ENCODE data around the gene CTH.

Gene CTH

GRCh38 chr1:70400335-70400734, 10.7 kb upstream of the CTH start:
- H3K36me3 ChIP-seq (ENCODE audit: control insufficient read depth, insufficient read depth, low read length) = no peaks in the 10 kb centered on the region
- no peak overlapping the region for H3K4me3 ChIP-seq (replicated peaks; ENCODE audit: low read depth, low read length)
- H3K27me3 ChIP-seq (replicated peaks; ENCODE audit: control insufficient read depth, insufficient read depth, low read length) = no peaks in the 10 kb centered on the region
- DNase-seq (ENCODE audit: extremely low read depth, insufficient read length) = no peak
- TF ChIP-seq, protein P1, sequence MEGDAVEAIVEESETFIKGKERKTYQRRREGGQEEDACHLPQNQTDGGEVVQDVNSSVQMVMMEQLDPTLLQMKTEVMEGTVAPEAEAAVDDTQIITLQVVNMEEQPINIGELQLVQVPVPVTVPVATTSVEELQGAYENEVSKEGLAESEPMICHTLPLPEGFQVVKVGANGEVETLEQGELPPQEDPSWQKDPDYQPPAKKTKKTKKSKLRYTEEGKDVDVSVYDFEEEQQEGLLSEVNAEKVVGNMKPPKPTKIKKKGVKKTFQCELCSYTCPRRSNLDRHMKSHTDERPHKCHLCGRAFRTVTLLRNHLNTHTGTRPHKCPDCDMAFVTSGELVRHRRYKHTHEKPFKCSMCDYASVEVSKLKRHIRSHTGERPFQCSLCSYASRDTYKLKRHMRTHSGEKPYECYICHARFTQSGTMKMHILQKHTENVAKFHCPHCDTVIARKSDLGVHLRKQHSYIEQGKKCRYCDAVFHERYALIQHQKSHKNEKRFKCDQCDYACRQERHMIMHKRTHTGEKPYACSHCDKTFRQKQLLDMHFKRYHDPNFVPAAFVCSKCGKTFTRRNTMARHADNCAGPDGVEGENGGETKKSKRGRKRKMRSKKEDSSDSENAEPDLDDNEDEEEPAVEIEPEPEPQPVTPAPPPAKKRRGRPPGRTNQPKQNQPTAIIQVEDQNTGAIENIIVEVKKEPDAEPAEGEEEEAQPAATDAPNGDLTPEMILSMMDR (IDR thresholded peaks at IDR 0.05; ENCODE audit: insufficient read depth, low read length, poor library complexity, severe bottlenecking) = no peak

GRCh38 chr1:70401974-70402373, 9.1 kb upstream of the CTH start:
- no peak for DNase-seq (ENCODE audit: extremely low read depth, insufficient read length)

GRCh38 chr1:70403759-70404158, 7.3 kb upstream of the CTH start:
- Histone ChIP-seq H3K36me3 (ENCODE audit: control insufficient read depth, insufficient read depth, low read length) (no peaks in the 10 kb centered on the region), H3K27me3 (replicated peaks; ENCODE audit: control insufficient read depth, insufficient read depth, low read length) (no peaks in the 10 kb centered on the region), H3K4me3 (replicated peaks; ENCODE audit: low read depth, low read length) (no peak overlapping the region)
- TF ChIP-seq, protein P1 (IDR thresholded peaks at IDR 0.05; ENCODE audit: insufficient read depth, low read length, poor library complexity, severe bottlenecking) = no peak
- no peak for DNase-seq (ENCODE audit: extremely low read depth, insufficient read length)

More at GRCh38 chr1:70401974-70402373, 9.1 kb upstream of the CTH start:
- no peak overlapping the region for H3K4me3 ChIP-seq (replicated peaks; ENCODE audit: low read depth, low read length)
- TF ChIP-seq, protein P1 (IDR thresholded peaks at IDR 0.05; ENCODE audit: insufficient read depth, low read length, poor library complexity, severe bottlenecking) = no peak
- no peaks in the 10 kb centered on the region for H3K36me3 ChIP-seq (ENCODE audit: control insufficient read depth, insufficient read depth, low read length)
- no peaks in the 10 kb centered on the region for H3K27me3 ChIP-seq (replicated peaks; ENCODE audit: control insufficient read depth, insufficient read depth, low read length)

DNA sequence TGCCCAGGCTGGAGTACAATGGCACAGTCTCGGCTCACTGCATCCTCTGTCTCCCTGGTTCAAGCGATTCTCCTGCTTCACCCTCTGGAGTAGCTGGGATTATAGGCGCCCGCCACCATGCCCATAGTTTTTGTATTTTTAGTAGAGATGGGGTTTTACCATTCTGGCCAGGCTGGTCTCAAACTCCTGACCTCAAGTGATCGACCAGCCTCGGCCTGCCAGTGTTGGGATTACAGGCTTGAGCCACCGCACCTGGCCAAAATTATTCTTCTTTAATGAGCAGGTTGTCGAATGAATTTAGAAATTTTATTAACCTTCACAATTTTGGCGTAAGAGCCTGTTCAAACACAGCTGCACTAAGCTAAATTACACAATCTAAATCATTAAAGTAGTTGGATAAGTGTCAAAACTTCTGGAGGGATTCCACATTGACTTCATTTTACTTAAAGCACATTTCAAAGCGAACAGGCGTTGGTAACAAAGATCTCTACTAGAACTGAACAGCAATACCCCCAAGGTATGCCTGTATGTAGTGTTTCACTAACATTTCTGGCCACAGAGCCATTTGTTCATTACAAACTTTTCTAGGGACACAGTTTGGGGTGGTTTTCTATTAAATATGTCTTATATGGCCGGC, 5.2 kb upstream of the CTH start:
- H3K4me3 ChIP-seq (replicated peaks; ENCODE audit: low read depth, low read length) = no peak overlapping the region
- DNase-seq (ENCODE audit: extremely low read depth, insufficient read length) = no peak
- no peaks in the 10 kb centered on the region for H3K36me3 ChIP-seq (ENCODE audit: control insufficient read depth, insufficient read depth, low read length)
- no peaks in the 10 kb centered on the region for H3K27me3 ChIP-seq (replicated peaks; ENCODE audit: control insufficient read depth, insufficient read depth, low read length)
- TF ChIP-seq, protein P1 (IDR thresholded peaks at IDR 0.05; ENCODE audit: insufficient read depth, low read length, poor library complexity, severe bottlenecking) = no peak

GRCh38 chr1:70409136-70409535, 1.9 kb upstream of the CTH start:
- no peak for DNase-seq (ENCODE audit: extremely low read depth, insufficient read length)
- no peaks in the 10 kb centered on the region for H3K27me3 ChIP-seq (replicated peaks; ENCODE audit: control insufficient read depth, insufficient read depth, low read length)
- H3K36me3 ChIP-seq (ENCODE audit: control insufficient read depth, insufficient read depth, low read length) = no peaks in the 10 kb centered on the region

More at GRCh38 chr1:70409136-70409535, 1.9 kb upstream of the CTH start:
- TF ChIP-seq, protein P1 (IDR thresholded peaks at IDR 0.05; ENCODE audit: insufficient read depth, low read length, poor library complexity, severe bottlenecking) = no peak
- H3K4me3 ChIP-seq (replicated peaks; ENCODE audit: low read depth, low read length) = no peak overlapping the region
